HL-60/S4 treated with phorbol 12-myristate 13-acetate at 8.2 ng/mL for 4 days and 3 days (cell line): ENCODE measurements around the gene TAOK3.
"Not testable (repeated sequence)": the region's sequence is repeated elsewhere in the genome, so short reads cannot be mapped to it uniquely, and the experiment has no call there.

Experiments used
- in situ Hi-C: fragments of 300-500 bp; cut with MboI; formaldehyde crosslinking; loops from 2 replicates; pipeline ENCODE4 v1.15.0; 2022; ENCODE audit warnings: low sequenced_read_pairs

The TAOK3 gene

DNA sequence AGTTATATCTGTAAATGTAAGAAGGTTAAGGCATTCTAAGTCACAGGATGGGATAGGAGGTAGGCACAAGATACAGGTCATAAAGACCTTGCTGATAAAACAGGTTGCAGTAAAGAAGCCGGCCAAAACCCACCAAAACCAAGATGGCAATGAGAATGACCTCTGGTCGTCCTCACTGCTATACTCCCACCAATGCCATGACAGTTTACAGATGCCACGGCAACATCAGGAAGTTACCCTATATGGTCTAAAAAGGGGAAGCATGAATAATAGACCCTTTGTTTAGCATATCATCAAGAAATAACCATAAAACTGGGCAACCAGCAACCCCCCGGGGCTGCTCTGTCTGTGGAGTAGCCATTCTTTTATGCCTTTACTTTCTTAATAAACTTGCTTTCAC, 64.7 kb downstream of the TAOK3 start:
- in situ Hi-C loops: not testable (repeated sequence)

GRCh38 chr12:118307069-118307954, 65.4 kb downstream of the TAOK3 start:
- in situ Hi-C loops: no loop called here

DNA sequence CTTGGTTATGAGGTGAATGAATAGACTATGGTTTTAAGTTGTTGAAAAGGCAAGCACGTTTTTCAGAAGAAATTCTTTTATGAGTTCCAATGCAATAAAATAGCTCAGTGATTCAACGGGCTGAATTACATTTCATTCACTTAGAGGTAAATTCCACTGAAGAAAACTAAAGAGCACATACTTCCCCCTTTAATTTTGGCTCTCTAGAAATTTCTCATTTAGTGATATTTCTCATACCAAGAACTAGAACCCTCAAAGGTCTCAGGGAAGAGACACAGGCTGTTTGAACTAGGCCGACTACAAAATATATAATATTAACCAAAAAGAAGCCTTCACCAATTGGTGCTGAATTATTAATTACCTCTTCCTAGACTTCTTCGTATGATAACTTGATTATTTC, 68.6 kb downstream of the TAOK3 start:
- in situ Hi-C loops: no loop called here

- in situ Hi-C loops: no loop called here
Measured at GRCh38 chr12:118302053-118302452, 70.7 kb downstream of the TAOK3 start.

DNA sequence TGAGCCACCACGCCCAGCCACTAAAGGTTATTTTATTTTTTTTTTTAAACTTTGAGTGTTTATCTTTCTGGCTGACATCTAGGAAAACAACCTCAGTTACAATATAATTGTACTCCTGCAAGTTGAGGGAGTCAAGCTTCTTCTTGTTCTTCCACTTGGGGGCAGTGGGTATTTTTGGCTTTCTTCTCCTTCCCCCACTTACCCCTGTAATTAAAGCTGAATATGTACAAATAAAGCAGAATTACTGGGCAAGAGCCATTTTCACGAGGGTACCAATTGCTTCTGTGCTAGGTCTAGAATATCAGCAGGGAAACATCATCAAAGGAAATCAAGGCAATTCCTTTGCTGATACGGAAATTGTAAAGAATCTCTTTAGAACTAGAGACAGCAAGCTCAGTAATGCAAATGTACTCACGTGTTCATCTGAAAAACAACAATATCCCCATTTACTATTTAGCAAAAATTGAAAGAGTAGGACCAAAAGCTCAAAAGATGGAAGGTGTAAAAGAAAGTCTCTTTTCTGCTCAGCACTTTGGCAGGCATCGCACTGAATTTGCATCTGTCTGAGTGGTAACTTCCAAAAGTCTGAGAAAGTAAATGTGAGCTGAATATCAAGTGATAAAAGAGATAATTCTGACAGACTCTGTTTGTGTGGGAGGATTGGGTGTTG, 72.8 kb downstream of the TAOK3 start:
- in situ Hi-C loops: no loop called here

DNA sequence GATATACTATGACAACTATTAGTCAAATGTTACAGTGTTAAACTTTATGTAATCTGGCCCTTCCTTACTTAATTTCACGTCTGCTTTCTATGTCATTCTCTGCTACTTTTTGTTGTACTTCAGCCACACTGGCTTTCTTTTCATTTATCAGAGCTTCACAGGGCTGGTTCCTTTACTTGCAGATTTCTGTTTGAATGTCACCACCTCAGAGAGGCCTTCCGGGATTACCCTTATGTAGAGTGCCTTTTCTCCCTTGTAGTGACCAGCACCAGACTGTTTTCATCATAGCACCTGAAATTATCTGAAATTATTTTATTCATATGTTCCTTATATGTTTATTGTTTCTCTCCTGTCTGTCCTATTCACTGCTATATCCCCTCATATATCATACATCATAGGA, 75.4 kb downstream of the TAOK3 start:
- in situ Hi-C loops: no loop called here

DNA sequence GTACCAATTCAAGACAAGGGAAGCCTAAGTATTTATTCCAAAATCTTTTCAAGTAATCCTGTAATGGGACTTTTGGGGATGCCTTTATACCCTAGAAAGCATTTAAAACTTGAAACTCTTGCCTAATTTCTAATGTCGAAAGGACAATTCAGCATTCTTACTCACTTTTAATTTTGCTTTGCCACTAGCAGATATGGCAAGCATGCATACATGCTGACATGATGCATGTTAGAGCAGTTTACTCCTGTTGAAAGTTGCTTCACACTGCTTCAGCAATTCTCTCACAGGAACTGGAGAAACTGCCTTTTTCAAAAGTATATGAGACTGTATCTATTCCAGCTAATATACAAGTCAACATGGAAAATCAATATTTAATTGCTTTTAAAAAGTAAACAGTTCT, 79.9 kb downstream of the TAOK3 start:
- in situ Hi-C loops: no loop called here

DNA sequence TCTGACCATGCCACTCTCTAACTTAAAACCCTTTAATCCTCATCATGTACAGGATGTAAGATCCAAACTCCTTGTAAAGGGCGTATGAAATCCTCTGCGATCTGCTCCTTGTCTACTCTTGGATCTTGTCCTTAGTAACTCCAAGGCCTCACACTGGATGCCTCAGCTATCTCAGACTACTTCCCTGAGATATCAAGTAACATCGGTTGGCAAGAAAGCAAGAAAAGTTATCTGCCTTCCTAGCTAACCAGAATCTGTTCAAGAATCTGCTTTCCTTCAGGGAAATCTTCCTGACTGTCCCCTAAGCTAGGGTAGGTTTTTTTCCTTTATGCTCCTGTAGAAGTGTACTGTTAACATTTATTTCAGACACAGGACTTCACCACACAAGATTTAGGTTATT, 82.6 kb downstream of the TAOK3 start:
- in situ Hi-C loops: no loop called here

DNA sequence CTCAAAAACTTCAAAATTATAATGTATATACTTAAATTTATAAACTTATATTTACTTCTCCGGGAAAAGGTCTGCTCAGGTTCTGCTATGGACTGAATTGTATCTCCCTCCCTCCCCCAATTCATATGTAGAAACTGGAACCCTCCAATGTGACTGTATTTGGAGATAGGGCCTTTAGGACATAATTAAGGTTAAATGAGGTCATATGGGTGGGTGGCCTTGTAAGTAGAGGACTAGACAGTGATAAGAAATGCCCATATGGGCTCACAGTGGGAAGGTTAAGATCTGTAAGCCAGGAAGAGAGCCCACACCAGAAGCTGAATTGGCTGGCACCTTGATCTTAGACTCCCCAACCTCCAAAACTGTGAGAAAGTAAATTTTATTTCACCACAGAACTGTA, 84.5 kb downstream of the TAOK3 start:
- in situ Hi-C loops: no loop called here

DNA sequence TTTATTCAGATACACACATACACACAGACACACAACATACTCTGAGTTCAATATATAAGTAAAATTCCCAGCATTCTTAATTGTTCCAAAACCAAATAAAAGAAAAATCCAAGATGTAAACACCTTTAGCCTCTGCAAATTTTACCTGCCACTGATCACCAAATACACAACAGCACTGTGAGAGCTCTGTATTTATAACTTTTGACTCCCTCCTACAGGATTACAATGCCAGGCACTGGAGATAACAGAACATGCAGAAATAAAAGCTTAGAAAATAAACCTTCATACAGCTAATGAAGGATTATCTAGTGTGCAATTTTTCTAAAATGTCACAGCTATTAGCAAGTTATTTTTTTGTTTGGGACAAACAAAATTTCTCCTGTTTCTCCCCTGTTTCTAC, 85.0 kb downstream of the TAOK3 start:
- in situ Hi-C loops: no loop called here

DNA sequence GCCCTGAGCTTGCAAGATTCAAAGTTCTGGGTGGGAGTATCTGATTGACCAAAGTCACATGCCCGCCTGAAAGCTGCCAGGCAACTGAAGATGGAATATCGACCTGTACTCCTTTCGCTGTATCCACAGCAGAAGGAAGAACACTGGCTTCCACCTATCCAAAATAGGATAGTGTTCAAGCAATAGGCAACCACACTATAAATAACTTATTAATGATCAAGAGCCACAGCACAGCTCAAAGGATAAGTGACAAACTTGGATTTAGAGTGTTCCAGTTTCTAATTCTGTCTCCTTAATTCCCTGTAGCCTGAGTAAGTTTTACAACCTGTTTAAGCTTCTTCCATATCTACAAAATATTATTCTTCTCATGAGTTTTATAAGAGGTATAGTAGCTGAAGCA, 89.9 kb downstream of the TAOK3 start:
- in situ Hi-C loops: no loop called here

DNA sequence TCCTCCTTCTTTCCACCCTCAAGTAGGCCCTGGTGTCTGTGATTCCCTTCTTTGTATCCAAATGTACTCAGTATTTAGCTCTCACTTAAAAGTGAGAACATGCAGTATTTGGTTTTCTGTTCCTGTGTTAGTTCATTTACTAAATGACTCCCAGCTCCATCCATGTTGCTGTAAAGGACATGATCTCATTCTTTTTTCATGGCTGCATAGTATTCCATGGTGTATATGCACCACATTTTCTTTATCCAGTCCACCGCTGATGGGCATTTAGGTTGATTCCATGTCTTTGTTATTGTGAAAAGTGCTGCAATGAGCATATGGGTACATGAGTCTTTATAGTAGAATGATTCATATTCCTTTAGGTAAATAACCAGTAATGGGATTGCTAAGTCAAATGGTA, 94.4 kb downstream of the TAOK3 start:
- in situ Hi-C loops: not testable (repeated sequence)

GRCh38 chr12:118274066-118274465, 98.6 kb downstream of the TAOK3 start:
- in situ Hi-C loops: no loop called here

GRCh38 chr12:118271770-118272417, 100.8 kb downstream of the TAOK3 start:
- in situ Hi-C loops: no loop called here

DNA sequence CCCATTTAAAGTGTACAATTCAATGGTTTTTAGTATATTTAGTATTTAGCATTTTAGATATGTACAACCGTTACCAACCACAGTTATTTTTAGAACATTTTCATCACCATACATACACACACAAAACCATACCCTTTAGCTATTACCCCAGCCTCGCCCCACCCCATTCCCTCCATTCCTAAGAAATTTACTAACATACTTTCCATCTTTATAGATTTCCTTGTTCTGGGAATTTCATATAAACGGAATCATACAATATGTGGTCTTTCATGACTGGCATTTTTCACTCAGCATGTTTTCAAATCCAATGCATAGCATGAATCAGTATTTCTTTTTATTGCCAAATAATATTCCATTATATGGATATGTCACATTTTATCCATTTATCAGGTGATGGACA, 101.5 kb downstream of the TAOK3 start:
- in situ Hi-C loops: no loop called here

DNA sequence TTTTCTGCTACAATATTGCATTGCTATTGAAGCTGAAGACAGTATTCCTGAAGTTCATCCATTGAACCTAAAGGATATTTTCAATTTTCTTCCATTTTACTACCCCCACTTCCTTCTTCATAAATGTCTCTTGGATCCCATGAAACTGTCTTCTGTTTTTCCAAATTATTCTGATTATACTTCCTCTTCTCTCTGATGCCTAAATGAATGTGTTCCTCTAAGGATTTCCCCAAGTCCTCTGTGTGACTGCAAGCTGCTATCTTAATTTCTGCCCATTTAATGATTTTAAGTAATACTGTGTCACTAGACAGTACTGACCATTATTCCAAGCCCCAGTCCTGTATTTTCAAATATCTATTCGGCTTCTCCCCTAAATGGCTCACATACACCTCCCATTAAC, 102.9 kb downstream of the TAOK3 start:
- in situ Hi-C loops: no loop called here

GRCh38 chr12:118259079-118259478, 113.6 kb downstream of the TAOK3 start:
- in situ Hi-C loops: no loop called here

DNA sequence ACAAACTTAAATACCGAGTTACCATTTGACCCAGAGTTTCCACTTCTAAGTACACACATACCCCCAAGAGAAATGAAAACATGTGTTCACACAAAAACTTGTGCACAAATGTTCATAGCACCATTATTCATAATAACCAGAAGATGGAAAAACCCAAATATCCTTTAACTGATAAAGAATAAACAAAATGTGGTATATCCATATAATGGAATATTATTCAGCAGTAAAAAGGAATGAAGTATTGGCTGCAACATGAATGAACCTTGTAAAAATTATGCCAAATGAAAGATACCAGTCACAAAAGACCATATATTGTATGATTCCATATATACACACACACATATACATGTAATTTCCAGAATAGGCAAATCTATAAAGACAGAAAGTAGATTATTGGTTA, 116.4 kb downstream of the TAOK3 start:
- in situ Hi-C loops: no loop called here

DNA sequence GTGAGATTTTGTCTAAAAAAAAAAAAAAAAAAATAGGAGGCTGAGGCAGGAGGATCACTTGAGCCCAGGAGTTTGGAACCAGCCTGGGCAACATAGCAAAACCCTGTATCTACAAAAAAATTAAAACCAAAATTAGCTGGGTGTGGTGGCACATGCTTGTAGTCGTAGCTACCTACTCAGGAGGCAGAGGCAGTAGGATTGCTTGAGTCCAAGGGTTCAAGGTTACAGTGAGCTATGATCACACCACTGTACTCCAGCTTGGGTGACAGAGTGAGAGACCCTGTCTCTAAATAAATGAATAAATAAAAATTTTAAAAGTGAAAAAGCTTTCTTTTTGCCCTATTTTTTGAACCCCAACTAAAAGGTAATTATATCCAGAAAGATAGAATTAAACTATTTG, 123.2 kb downstream of the TAOK3 start:
- in situ Hi-C loops: no loop called here

DNA sequence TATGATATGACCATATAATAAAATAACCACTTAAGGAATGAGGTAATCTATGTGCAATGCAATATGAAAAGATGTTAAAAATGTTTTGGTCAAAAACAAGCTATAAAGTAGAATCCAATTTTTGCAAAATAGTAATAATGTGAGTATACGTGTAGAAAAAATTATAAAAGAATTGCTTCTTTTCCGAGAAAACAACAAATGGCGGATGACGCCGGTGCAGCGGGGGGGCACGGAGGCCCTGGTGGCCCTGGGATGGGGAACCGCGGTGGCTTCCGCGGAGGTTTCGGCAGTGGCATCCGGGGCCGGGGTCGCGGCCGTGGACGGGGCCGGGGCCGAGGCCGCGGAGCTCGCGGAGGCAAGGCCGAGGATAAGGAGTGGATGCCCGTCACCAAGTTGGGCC, 126.8 kb downstream of the TAOK3 start:
- in situ Hi-C loops: not testable (repeated sequence)

GRCh38 chr12:118238888-118239287, 133.8 kb downstream of the TAOK3 start:
- in situ Hi-C loops: no loop called here

- in situ Hi-C loops: no loop called here
Measured at GRCh38 chr12:118237908-118238307, 134.8 kb downstream of the TAOK3 start.
